DND-41 (cell line): Measurements from ENCODE around the gene COX5B.

Source experiments
- ATAC-seq: fragments of 200-7000 bp; cut with Tn5 transposase; 3 replicates; pipeline ENCODE4 v1.9.1; 2021; ENCODE audit warnings: low read depth; ENCODE audit not compliant: insufficient read depth
- DNase-seq: peaks from one replicate; pipeline ENCODE4 v3.0.0-alpha.2; 2020
- H2AFZ ChIP-seq: 2 replicates; pipeline ENCODE4 v1.6.0; 2012; ENCODE audit warnings: low read depth, low read length
- H3K27ac ChIP-seq: 2 replicates; pipeline ENCODE4 v1.5.1; 2012; ENCODE audit warnings: low read length, inconsistent platforms
- H3K27me3 ChIP-seq: fragments of 200-600 bp; sonication (generic); 2 replicates; pipeline ENCODE4 v1.6.0; 2012; ENCODE audit warnings: low read length, mild to moderate bottlenecking, inconsistent platforms; ENCODE audit not compliant: insufficient read depth, poor library complexity
- H3K36me3 ChIP-seq: 2 replicates; pipeline ENCODE4 v1.5.1; 2012; ENCODE audit warnings: low read length, inconsistent platforms; ENCODE audit not compliant: insufficient read depth
- H3K4me1 ChIP-seq: 2 replicates; pipeline ENCODE4 v1.5.1; 2012; ENCODE audit warnings: mild to moderate bottlenecking, low read length; ENCODE audit not compliant: insufficient read depth
- H3K4me2 ChIP-seq: 2 replicates; pipeline ENCODE4 v1.6.0; 2012; ENCODE audit warnings: mild to moderate bottlenecking, moderate library complexity, low read length, inconsistent platforms; ENCODE audit not compliant: insufficient read depth
- H3K4me3 ChIP-seq, 2 experiments: fragments of 200-600 bp in 1 of 2; shearing (Covaris generic) in 1 of 2; 2 replicates each; pipeline ENCODE4 v1.5.1; 2012 to 2016; ENCODE audit warnings: inconsistent platforms in 2 of 2, low read length in 2 of 2, mild to moderate bottlenecking in 2 of 2, low read depth in 1 of 2, moderate library complexity in 1 of 2
- H3K79me2 ChIP-seq: 2 replicates; pipeline ENCODE4 v1.6.0; 2012; ENCODE audit warnings: low read length, inconsistent platforms; ENCODE audit not compliant: insufficient read depth
- H3K9ac ChIP-seq: 2 replicates; pipeline ENCODE4 v1.6.0; 2012; ENCODE audit warnings: low read depth, mild to moderate bottlenecking, inconsistent platforms, low read length, moderate library complexity
- H3K9me3 ChIP-seq: 2 replicates; pipeline ENCODE4 v1.5.1; 2012; ENCODE audit warnings: low read length, moderate library complexity, mild to moderate bottlenecking, inconsistent platforms; ENCODE audit not compliant: insufficient read depth, severe bottlenecking
- H4K20me1 ChIP-seq: 2 replicates; pipeline ENCODE4 v1.6.0; 2012; ENCODE audit warnings: low read length; ENCODE audit not compliant: insufficient read depth
- EZH2 ChIP-seq: IDR thresholded peaks from 3 replicates; pipeline ENCODE4 v1.6.1; 2012; ENCODE audit warnings: borderline replicate concordance, low read depth, mild to moderate bottlenecking, moderate library complexity, low read length, inconsistent platforms; ENCODE audit not compliant: severe bottlenecking
- TF ChIP-seq, protein P1 (sequence below): IDR thresholded peaks from 2 replicates; pipeline ENCODE4 v1.5.1; 2012; ENCODE audit warnings: borderline replicate concordance, low read length, moderate library complexity, mild to moderate bottlenecking; ENCODE audit not compliant: poor library complexity, severe bottlenecking; ENCODE audit errors: extremely low read depth

Gene COX5B

DNA sequence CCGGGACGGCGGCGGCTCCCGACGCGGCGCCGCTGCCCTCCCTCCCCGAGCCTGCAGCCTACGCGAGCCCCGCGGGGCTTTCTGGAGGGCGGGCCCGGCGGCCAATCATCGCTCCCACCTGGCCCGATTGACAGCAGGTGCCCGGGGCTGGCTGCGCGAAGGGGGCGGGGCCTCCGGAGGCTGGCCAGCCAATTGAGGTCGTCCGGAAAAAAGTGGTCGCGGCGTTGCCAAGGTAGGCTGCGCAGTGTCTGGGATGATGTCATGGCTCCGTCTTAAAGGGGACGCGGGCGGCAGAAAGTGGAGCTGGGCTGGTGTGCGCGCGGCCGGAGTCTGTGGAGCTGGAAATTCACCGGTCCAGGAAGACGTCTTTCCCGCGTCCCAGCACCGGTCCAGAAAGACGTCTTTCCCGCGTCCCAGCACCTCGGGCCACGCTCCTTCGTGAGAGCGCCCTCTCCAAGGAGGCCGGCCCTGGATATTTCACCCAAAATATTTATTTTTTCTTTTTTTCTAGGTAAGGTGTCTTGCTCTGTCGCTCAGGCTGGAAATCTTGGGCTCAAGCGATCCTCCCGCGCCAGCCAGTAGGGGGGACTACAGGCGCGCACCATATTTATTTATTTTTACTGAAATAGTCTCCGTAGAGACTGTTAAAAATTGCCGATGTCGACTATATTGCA, 18.2 kb downstream of the COX5B start, which contains the start of gene ACTR1B:
ACTR1B (minus strand) TSS at position 83 of the 674 bp plus-strand sequence. CDS start 154 bp downstream, outside the sequence.
- H3K27me3 ChIP-seq = no peaks in the 10 kb centered on the region
- peak; percentile 87 for ATAC-seq
- peak within 1 kb of the TSS; percentile 86 for H3K27ac ChIP-seq

DNA sequence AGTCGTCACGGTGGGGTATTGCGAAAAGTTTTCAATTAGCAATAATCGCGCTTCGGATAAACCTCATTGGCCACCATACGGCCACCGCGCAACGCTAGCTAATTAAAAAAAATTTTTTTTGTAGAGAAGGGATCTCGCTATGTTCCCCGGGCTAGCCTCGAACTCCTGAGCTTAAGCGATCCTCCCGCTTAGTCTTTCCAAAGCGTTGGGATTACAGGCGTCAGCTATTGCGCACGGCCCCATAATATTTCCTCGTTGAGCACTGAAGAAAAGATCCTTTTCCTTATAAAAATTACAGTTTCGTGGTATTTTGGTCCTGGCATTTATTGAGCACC, 18.7 kb downstream of the COX5B start:
- H4K20me1 ChIP-seq = peaks cover 26% of the 10 kb centered on the region
- H3K9me3 ChIP-seq = no peaks in the 10 kb centered on the region
- peaks cover 34% of the 10 kb centered on the region for H3K4me1 ChIP-seq
- TF ChIP-seq EZH2 = no peak
- TF ChIP-seq, protein P1, sequence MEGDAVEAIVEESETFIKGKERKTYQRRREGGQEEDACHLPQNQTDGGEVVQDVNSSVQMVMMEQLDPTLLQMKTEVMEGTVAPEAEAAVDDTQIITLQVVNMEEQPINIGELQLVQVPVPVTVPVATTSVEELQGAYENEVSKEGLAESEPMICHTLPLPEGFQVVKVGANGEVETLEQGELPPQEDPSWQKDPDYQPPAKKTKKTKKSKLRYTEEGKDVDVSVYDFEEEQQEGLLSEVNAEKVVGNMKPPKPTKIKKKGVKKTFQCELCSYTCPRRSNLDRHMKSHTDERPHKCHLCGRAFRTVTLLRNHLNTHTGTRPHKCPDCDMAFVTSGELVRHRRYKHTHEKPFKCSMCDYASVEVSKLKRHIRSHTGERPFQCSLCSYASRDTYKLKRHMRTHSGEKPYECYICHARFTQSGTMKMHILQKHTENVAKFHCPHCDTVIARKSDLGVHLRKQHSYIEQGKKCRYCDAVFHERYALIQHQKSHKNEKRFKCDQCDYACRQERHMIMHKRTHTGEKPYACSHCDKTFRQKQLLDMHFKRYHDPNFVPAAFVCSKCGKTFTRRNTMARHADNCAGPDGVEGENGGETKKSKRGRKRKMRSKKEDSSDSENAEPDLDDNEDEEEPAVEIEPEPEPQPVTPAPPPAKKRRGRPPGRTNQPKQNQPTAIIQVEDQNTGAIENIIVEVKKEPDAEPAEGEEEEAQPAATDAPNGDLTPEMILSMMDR = no peak
- H3K9ac ChIP-seq = peak overlapping the region; percentile 85
- no peak for DNase-seq
- H2AFZ ChIP-seq = peak overlapping the region; percentile 71
- H3K4me2 ChIP-seq = peak overlapping the region; percentile 74
- peak overlapping the region; percentile 86 for H3K27ac ChIP-seq
- no peaks in the 10 kb centered on the region for H3K27me3 ChIP-seq
- H3K79me2 ChIP-seq = peaks cover 41% of the 10 kb centered on the region
- ATAC-seq = no peak
- peaks cover 25% of the 10 kb centered on the region for H3K36me3 ChIP-seq
- H3K4me3 ChIP-seq = peak overlapping the region; percentile 60 to 66

More for the DNA sequence above, 18.2 kb downstream of the COX5B start, which contains the start of gene ACTR1B:
- H3K4me2 ChIP-seq = peak within 1 kb of the TSS; percentile 74
- TF ChIP-seq, protein P1 = peak; percentile 58
- TF ChIP-seq EZH2 = no peak
- peaks cover 34% of the 10 kb centered on the region for H3K4me1 ChIP-seq
- H4K20me1 ChIP-seq = peaks cover 31% of the 10 kb centered on the region
- peak within 1 kb of the TSS; percentile 85 for H3K9ac ChIP-seq
- peaks cover 30% of the 10 kb centered on the region for H3K36me3 ChIP-seq
- no peaks in the 10 kb centered on the region for H3K9me3 ChIP-seq
- H3K4me3 ChIP-seq = peak within 1 kb of the TSS; percentile 60 to 66
- DNase-seq = peak; percentile 99
- peak within 1 kb of the TSS; percentile 71 for H2AFZ ChIP-seq
- peaks cover 42% of the 10 kb centered on the region for H3K79me2 ChIP-seq

DNA sequence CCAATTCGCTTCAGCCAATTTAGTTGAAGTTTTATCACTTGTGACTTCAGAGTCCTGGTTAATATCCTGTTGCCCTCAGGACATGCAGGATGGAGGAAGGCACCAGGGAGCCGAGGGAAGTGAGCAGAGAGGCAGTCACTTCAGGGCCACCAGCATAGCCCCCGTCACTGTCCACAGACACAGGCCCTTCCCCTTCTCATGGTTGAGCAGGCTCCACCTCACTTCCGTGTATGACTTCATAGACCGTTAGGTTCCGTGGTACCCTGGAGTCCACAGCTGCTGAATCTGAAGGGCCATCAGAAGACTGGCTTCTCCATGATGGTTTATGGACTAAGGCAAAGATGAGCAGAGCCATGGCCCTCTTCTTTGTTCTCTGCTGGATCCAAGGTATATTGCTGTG, 23.6 kb downstream of the COX5B start, which contains the start of gene C2orf92:
C2orf92 (plus strand) TSS at position 266 of the 400 bp plus-strand sequence; CDS start at position 342, 76 bp downstream.
- no peak within 1 kb of the TSS for H3K4me3 ChIP-seq
- H3K4me2 ChIP-seq = no peak within 1 kb of the TSS
- no peak within 1 kb of the TSS for H3K9ac ChIP-seq
- no peaks in the 10 kb centered on the region for H4K20me1 ChIP-seq
- DNase-seq = no peak
- no peaks in the 10 kb centered on the region for H3K27me3 ChIP-seq
- no peak within 1 kb of the TSS for H2AFZ ChIP-seq
- ATAC-seq = no peak
- peaks cover 10% of the 10 kb centered on the region for H3K4me1 ChIP-seq
- TF ChIP-seq, protein P1 = no peak
- no peak for TF ChIP-seq EZH2
- H3K27ac ChIP-seq = no peak within 1 kb of the TSS
- no peaks in the 10 kb centered on the region for H3K9me3 ChIP-seq
- H3K36me3 ChIP-seq = no peaks in the 10 kb centered on the region
- H3K79me2 ChIP-seq = no peaks in the 10 kb centered on the region
